ENCODE results near the gene SEC16A. TPM values are rescaled to one million over a fixed set of nuclear protein-coding genes. Genes with fewer than 3 reads are reported as not detected.
A peak's percentile ranks its signal among the peaks of the same experiment; 100 is the strongest.

The SEC16A gene, protein sequence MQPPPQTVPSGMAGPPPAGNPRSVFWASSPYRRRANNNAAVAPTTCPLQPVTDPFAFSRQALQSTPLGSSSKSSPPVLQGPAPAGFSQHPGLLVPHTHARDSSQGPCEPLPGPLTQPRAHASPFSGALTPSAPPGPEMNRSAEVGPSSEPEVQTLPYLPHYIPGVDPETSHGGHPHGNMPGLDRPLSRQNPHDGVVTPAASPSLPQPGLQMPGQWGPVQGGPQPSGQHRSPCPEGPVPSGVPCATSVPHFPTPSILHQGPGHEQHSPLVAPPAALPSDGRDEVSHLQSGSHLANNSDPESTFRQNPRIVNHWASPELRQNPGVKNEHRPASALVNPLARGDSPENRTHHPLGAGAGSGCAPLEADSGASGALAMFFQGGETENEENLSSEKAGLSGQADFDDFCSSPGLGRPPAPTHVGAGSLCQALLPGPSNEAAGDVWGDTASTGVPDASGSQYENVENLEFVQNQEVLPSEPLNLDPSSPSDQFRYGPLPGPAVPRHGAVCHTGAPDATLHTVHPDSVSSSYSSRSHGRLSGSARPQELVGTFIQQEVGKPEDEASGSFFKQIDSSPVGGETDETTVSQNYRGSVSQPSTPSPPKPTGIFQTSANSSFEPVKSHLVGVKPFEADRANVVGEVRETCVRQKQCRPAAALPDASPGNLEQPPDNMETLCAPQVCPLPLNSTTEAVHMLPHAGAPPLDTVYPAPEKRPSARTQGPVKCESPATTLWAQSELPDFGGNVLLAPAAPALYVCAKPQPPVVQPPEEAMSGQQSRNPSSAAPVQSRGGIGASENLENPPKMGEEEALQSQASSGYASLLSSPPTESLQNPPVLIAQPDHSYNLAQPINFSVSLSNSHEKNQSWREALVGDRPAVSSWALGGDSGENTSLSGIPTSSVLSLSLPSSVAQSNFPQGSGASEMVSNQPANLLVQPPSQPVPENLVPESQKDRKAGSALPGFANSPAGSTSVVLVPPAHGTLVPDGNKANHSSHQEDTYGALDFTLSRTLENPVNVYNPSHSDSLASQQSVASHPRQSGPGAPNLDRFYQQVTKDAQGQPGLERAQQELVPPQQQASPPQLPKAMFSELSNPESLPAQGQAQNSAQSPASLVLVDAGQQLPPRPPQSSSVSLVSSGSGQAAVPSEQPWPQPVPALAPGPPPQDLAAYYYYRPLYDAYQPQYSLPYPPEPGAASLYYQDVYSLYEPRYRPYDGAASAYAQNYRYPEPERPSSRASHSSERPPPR (N-terminal part only)
- total RNA-seq (76.7 and 80.6 TPM in 2 replicates), polyA plus RNA-seq (33.5 and 34.5 TPM in 2 replicates), polyA minus RNA-seq (41.8 and 45.2 TPM in 2 replicates), Bru-seq, nascent RNA (percentile 75 among the genes with signal in this experiment), BruChase-seq, experiment 1, labeled RNA remaining after a 6-hour chase (percentile 92 among the genes with signal in this experiment), BruChase-seq, experiment 2, labeled RNA remaining after a 2-hour chase (percentile 92 among the genes with signal in this experiment)
- 38.4 and 38.9 TPM in 2 replicates for polyA plus RNA-seq (2011; cell fraction: cytosol; rRNA removed)
- 116 and 118 TPM in 2 replicates for polyA plus RNA-seq (2011; cell fraction: nucleus; rRNA removed)
- polyA plus RNA-seq (2012) = 61.7 and 62.2 TPM in 2 replicates
- 46.3 TPM for polyA minus RNA-seq (2011; cell fraction: cytosol; rRNA and poly(A)+ RNA removed)
- polyA minus RNA-seq (2011; cell fraction: nucleus; rRNA and poly(A)+ RNA removed) = 40.9 and 44.0 TPM in 2 replicates
- long read RNA-seq, full-length matches to known transcripts = 3 of 71 reads
- long read RNA-seq, partial matches to known transcripts = 19 of 71 reads
- long read RNA-seq, other reads (novel, unspliced or antisense) = 49 of 71 reads

DNA sequence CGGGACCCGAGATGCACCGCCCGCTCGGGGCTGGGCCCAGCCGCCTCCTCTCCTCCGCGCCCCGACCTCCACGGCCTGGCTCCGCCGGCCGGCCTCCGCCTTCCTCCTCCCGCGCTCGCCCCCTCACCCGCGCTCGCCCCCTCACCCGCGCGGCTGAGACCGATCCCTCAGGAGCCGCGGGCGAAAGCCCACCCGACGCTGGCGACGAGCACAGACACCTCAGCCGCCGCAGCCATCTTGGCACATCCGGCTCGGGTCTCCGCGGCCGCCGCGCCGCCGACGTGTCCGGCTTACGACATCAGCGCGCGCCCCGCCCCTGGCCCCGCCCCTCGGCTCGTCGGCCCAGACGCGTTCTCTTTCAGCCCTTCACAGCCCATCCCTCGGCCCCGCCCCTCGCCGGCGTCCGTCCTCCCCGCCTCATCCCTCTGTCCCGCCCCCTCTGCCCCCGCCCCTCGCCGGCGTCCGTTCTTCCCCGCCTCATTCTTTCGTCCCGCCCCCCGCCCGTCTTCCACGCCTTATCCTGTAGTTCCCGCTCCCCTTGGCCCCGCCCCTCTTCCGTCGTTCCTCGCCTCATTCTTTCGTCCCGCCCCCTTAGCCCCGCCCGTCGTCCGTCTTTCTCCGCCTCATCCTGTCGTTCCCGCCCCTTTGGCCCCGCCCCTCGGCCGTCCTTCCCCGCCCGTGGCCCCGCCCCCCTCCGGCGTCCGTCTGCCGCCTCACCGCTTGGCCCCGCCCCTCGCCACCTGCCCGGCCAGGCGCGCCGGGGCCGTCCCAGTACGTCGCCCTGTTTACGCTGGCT lies at the start of gene SEC16A:
TSS of gene SEC16A (minus strand) at position 248 of the 796 bp plus-strand sequence. CDS start 5,425 bp downstream, outside the sequence.
- peak within 1 kb of the TSS; percentile 91 for H3K27ac ChIP-seq (ENCODE audit: insufficient read depth, low read depth, low read length)
- dilution Hi-C loops (cut with MboI; ENCODE audit: extremely low pct_ligation_motif_present, low sequenced_read_pairs) = loop anchor here (10.0 kb wide), 1 partner anchor 72 kb away; no protein-coding TSS in a partner anchor
- no TSS peak for BruUV-seq (replicated peaks)
- FAIRE-seq (peak; percentile 93), DNase-seq (ENCODE audit: low read depth, low spot score) (peak; percentile 96)
- H3K4me2 ChIP-seq (ENCODE audit: insufficient read depth, low read length) = peak within 1 kb of the TSS; percentile 89
- H3K9ac ChIP-seq (replicated peaks; ENCODE audit: extremely low read depth, insufficient read depth, low read length) = peak within 1 kb of the TSS; percentile 98
- TF ChIP-seq POLR2AphosphoS5 (IDR thresholded peaks at IDR 0.05; ENCODE audit: insufficient read depth, low read depth, low read length) (peak; percentile 90), POLR2A (IDR thresholded peaks at IDR 0.05; ENCODE audit: low read depth, low read length) (peak; percentile 90)
- TF ChIP-seq, protein P1, sequence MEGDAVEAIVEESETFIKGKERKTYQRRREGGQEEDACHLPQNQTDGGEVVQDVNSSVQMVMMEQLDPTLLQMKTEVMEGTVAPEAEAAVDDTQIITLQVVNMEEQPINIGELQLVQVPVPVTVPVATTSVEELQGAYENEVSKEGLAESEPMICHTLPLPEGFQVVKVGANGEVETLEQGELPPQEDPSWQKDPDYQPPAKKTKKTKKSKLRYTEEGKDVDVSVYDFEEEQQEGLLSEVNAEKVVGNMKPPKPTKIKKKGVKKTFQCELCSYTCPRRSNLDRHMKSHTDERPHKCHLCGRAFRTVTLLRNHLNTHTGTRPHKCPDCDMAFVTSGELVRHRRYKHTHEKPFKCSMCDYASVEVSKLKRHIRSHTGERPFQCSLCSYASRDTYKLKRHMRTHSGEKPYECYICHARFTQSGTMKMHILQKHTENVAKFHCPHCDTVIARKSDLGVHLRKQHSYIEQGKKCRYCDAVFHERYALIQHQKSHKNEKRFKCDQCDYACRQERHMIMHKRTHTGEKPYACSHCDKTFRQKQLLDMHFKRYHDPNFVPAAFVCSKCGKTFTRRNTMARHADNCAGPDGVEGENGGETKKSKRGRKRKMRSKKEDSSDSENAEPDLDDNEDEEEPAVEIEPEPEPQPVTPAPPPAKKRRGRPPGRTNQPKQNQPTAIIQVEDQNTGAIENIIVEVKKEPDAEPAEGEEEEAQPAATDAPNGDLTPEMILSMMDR (IDR thresholded peaks at IDR 0.05; ENCODE audit: extremely low read depth in 1 of 2, insufficient read depth in 1 of 2, low read depth in 1 of 2, low read length in 2 of 2) = no peak
- peak within 1 kb of the TSS; percentile 63 to 94 (median 88) for H3K4me3 ChIP-seq (replicated peaks in 1 of 3; ENCODE audit: insufficient read depth in 1 of 3, low read depth in 1 of 3, low read length in 3 of 3)
- CTCF ChIA-PET = interaction anchor here (2.0 to 7.6 kb wide), 4 partner anchors 144 to 189 kb away, joined by 9 to 261 read pairs (median 72); no protein-coding TSS in a partner anchor
- peak within 1 kb of the TSS; percentile 49 for H2AFZ ChIP-seq (ENCODE audit: low read depth, low read length)
- H3K79me2 ChIP-seq (ENCODE audit: control insufficient read depth, insufficient read depth, low read length) = peaks cover 42% of the 10 kb centered on the region
- POLR2A ChIA-PET = interaction anchor here (1.3 kb wide), 1 partner anchor 142 kb away, joined by 5 read pairs; no protein-coding TSS in a partner anchor
- no peaks in the 10 kb centered on the region for H3K27me3 ChIP-seq (ENCODE audit: control insufficient read depth in 2 of 2, insufficient read depth in 2 of 2, low read length in 2 of 2)
- H4K20me1 ChIP-seq (replicated peaks; ENCODE audit: control insufficient read depth, extremely low read depth, insufficient read depth, low read length) = no peaks in the 10 kb centered on the region
- no peaks in the 10 kb centered on the region for H3K36me3 ChIP-seq (ENCODE audit: control insufficient read depth in 2 of 2, extremely low read depth in 1 of 2, insufficient read depth in 2 of 2, low read length in 2 of 2)
- H3K4me1 ChIP-seq (ENCODE audit: control insufficient read depth, extremely low read depth, insufficient read depth, low read length) = peaks cover 16% of the 10 kb centered on the region
- H3K9me1 ChIP-seq (replicated peaks; ENCODE audit: control insufficient read depth, extremely low read depth, insufficient read depth, low read length) = no peaks in the 10 kb centered on the region
- no peaks in the 10 kb centered on the region for H3K9me3 ChIP-seq (replicated peaks; ENCODE audit: control insufficient read depth, insufficient read depth, low read length)
- intact Hi-C loops (cut with micrococcal nuclease) = loop anchor here (1.0 to 5.0 kb wide), 3 partner anchors 44 to 229 kb away; partner anchors contain the start of genes DIPK1B and INPP5E

Measured in endothelial cell of umbilical vein (primary cell).